ENCODE measurements around the gene ACAT2.
A peak's percentile ranks its signal among the peaks of the same experiment; 100 is the strongest.
"Not testable (repeated sequence)": the region's sequence is repeated elsewhere in the genome, so short reads cannot be mapped to it uniquely, and the experiment has no call there.

Gene ACAT2

DNA sequence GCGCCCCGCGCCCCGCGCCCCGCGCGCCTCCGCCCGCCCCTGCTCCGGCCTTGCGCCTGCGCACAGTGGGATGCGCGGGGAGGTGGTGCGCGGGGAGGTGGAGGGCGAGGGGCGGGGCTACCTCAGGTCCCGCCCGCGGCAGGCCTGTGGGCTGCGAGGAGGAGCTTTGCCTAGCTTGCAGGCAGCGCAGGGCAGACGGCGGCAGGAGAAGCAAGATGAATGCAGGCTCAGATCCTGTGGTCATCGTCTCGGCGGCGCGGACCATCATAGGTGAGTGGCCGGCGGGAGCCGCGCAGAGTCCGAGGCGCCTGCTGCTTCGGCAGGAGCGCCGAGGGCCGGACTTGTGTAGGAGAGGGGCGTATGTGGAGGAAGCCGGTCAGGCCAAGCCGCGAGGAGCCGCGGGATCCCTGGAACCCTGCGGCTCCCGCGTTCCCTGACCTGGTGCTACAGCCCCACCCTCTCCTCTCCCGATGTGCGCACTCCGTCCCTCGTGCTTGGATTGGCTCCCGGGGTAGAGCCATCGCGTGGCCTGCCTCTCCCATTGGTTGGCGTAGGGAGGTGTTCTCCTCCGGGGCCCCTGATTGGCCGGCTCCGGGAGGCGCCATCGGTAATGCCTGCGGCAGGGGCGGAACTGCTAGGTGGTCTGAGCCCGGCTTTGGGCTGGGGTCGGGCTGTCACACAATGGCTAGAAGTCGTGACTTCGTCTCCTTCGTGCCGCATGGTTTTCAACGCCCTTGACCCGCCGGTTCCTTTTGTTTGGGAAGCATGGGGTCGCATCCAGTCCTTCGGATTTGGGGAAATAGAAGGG lies at the start of gene ACAT2:
Gene ACAT2, plus strand, starts transcription at position 173 of the 808 bp plus-strand sequence. Its CDS starts 43 bp downstream, at position 216.
- DNase-seq = peak; percentile 96

DNA sequence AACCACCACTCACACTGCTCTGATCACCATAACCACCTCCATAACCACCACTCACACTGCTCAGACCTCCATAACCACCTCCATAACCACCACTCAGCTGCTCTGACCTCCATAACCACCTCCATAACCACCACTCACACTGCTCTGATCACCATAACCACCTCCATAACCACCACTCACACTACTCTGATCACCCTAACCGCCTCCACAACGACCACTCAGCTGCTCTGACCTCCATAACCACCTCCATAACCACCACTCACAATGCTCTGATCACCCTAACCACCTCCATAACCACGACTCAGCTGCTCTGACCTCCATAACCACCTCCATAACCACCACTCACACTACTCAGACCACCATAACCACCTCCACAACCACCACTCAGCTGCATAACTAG lies 49.5 kb upstream of the ACAT2 start:
- not testable (repeated sequence) for DNase-seq

DNA sequence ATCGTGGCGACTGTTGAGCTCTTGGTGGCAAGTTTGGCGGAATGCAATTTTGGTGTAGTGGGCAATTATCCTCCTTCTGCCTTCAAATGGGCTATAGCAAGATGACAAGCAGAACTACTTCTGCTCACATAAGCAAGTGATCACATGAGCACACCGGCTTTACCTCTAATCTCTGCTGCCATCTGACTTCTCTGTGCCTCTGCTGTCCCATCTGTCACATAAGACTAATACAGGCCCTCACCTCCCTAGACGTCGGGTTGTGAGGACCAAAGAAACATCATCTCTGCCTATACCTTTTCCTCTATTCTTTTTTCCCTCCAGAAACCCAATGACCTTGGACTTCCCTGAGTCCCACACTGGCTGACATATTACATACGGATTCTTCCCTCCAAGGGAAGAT lies 47.9 kb upstream of the ACAT2 start:
- DNase-seq = no peak

DNA sequence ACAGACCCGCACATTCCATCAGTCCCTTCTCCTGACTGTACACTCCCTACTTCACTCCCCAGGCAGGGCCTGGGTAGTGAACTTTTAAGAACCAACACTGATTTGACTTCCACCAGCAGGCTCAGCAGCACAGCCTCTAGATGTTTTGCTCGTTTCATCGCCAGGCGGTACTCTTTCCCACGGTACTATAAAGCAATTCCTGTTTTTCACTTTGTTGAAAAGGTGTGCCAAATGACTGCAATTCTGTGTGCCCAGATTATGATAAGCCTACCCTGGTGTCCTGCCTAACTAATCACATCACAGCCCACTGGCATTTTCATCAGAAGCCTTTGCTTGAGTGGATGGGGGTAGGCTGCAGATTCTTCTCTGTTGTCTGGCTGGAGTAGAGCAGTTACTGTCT lies 47.4 kb upstream of the ACAT2 start:
- no peak for DNase-seq

DNA sequence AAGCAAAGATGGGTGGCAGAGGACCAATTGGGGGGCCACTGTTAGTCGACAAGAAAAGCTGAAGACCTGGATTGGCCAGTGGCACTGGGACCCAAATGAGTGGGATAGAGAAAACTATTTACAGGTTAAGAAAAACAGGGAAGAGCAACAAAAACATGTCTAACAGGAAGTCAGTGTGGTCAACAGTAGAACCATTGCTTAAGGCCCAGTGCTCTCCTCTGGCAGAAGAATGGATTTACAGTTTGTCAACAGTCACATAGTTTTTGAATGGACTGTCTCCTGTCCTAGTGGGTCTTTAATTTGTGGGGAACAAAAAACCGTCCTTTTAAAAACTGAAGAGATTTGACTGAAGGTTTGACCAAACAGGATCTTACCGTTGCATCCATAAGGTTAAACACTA lies 46.7 kb upstream of the ACAT2 start:
- no peak for DNase-seq

DNA sequence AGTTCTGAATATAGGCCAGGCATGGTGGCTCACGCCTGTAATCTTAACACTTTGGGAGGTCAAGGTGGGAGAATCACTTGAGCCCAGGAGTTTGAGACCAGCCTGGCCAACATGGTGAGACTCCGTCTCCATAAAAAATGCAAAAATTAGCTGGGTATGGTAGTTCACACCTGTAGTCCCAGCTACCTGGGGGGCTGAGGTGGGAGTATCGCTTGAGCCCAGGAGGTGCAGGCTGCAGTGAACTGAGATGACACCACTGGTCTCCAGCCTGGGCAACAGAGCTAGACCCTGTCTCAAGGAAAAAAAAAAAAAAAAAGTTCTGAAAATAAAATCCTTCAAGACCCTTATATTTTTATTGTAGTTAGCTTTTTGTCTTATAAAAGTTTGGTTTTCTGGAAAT lies 46.2 kb upstream of the ACAT2 start:
- no peak for DNase-seq

DNA sequence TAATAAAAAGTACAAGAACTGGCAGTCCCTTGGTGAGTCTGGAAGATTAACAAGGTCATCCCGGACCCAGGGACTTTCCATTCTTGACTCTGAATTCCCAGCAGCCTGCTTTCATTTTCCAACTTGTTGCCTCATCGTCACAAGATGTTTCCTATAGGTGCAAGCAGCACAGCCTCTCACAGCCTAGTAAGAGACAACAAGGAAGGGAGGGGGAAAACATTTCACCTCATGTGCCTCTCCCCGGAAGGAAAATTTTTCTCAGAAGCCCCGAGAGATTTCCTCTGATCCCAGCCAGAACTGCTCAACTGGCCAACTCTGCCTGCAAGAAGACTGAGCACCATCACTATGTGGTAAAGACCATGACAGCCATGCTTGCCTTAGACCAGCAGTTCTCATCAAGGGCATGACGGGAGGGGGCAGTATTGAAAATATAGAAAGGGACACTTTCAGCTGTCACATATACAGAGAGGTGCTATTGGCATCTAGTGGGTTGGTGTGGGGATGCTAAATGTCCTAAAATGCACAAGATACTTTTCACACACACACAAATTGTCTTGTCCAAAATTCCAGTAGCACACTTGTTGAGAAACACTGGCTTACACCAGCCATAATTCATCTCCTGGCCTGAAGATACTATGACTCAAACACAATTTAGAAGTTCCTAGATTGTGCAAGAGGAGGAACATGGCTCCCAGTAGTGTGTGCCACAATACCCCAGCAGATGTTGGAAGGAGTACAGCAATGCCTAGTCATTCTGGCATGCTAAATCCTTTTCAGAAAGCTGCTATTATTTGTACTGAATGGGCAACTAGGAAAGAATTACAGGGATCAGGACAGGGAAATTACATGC lies 45.4 kb upstream of the ACAT2 start:
- peak; percentile 92 for DNase-seq

DNA sequence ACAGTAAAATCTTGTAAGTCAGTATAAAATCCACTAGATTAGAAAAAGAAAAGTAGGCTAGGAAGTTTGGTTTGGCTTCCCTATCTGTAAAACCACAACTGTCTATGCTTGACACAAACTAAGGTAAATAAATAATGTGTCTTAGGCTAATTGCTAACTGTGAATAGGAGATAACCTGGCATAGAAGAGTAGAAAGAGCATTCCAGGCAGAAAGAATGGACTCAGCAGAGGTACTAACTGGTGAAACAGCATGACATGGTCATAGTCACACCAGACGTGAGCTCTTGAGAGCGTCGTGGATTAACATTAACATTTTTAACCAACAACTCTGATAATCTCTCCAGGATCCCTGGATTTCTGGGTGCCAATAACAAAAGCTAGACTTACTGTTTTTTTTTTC lies 43.2 kb upstream of the ACAT2 start:
- DNase-seq = no peak

DNA sequence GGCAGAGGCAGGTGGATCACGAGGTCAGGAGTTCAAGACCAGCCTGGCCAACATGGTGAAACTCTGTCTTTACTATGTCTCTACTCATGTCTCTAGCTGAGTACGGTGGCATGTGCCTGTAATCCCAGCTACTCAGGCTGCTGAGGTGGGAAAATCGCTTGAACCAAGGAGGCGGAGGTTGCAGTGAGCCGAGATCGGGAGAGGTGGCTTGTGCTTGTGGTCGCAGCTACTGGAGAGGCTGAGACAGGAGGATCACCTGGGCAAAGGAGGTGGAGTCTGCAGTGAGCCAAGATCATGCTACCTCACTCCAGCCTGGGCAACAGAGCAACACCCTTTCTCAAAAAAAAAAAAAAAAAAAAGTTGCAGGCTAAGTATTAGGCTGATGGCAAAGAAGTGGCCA lies 42.6 kb upstream of the ACAT2 start:
- no peak for DNase-seq

DNA sequence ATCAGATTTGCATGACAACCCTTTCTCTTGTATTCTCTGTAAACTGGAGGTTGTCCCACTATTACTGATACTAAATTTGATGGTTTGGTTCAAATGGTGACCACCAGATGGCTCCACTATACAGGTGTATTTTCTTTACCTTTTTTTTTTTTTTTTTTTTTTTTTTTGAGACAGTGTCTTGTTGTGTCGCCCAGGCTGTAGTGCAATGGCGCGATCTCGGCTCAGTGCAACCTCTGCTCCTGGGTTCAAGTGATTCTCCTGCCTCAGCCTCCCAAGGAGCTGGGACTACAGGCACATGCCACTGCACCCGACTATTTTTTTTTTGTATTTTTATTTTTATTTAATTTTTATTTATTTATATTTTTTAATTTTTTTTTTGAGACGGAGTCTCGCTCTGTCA lies 41.1 kb upstream of the ACAT2 start:
- peak; percentile 27 for DNase-seq

DNA sequence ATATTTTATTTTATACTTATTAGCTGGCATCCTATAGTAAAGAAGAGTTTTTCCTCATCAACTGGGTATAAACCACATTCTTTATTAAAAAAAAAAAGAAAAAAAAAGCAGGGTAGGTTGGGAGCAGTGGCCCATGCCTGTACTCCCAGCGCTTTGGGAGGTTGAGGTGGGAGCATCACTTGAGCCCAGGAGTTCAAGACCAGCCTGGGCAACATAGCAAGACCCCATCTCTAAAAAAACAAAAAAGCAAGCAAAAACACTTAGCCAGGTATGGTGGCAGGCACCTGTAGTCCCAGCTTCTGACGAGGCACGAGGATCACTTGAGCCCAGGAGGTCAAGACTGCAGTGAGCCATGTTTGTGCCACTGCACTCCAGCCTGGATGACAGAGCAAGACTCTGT lies 39.9 kb upstream of the ACAT2 start:
- not testable (repeated sequence) for DNase-seq

DNA sequence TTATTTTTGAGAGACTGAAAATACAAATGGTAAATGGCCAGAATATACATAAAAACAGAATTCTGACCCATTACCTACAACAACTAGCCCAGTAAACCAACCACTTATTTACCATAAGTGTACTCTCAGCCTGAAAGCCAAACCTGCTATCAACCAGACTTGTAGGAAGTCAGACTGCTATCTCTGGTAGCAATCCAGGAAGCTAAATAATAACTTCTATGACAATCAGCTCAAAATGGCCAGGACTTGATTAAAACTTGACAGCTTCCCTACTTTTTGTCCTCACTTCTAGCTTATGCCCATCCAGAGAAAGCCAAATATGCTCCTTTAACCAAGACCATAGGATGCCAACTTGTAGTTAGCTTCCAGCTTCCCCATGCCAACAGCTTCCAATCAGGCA lies 39.2 kb upstream of the ACAT2 start:
- no peak for DNase-seq

DNA sequence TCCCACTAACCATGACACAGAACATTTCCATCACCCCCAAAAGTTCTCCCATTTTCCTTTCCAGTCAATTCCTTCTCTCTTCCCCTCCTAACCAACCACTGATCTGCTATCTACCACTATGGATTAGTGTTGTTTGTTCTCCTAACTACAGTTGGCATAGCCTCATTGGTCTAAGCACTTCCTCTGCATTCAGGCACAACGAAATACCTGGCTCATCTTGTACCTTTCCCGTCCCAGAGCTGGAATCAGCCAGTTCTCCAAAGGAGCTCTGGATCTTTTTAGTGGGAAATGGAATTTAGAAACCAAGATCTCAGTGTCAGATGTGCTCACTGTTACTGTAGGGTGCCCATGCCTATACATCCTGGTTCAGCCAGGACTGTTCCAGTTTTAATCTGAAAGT lies 38.6 kb upstream of the ACAT2 start:
- DNase-seq = no peak

DNA sequence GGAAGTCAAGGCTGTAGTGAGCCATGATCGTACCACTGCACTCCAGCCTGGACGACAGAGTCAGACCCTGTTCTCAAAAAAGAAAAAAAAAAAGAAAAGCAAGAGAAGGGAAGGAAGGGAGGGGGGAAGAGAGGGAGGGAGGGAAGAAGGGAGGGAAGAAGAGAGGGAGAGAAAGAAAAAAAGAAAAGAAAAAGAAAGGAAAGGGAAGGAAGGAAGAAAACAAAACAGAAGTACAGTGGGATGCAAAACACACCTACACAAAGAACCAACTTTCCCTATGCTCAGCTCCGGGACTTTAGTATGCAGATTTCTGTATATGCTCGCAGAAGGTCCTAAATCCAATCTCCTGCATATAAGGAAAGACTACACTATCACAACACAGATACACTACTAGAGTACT lies 37.1 kb upstream of the ACAT2 start:
- DNase-seq = no peak

DNA sequence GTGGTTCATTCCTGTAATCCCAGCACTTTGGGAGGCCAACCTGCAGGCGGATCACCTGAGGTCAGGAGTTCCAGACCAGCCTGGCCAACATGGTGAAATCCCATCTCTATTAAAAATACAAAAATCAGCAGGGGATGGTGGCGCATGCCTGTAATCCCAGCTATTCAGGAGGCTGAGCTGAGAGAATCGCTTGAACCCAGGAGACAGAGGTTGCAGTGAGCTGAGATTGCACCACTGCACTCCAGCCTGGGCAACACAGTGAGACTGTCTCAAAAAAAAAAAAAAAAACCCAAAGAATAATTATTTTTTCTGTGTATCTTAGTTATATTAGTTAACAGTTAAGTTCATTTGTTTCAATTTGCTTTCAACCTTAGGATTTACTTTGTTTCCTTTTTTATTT lies 36.6 kb upstream of the ACAT2 start:
- DNase-seq = not testable (repeated sequence)

DNA sequence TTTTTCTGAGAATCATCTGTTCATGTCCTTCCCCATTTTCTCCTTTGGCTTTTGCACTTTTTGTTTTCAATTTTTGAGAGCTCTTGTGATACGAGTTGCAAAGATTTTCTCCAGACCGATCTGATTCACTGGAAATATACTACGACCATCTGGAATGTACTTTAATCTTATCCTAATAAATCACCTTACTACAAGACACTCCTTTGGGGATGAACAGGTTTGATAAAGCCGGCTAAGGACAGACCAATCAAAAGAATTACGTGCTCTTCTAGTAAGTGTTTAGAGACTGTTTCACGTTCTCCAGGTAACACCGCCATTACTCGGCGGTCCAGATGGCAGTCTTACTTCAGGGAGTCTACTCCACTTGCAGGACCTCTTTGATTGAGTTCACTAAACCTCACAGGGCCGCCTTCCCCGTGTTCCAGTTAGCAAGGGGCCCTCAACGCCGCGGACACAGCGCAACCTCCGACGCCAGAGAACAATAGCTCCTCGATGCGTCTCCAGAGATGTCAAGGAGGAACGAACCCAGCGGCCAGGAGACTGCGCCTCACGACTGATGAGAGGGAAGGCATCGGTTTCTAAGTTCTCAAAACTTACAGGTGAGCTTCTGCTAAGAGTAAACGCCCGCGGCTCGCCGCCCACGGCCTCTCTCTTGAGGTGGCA lies 35.5 kb upstream of the ACAT2 start:
- no peak for DNase-seq

DNA sequence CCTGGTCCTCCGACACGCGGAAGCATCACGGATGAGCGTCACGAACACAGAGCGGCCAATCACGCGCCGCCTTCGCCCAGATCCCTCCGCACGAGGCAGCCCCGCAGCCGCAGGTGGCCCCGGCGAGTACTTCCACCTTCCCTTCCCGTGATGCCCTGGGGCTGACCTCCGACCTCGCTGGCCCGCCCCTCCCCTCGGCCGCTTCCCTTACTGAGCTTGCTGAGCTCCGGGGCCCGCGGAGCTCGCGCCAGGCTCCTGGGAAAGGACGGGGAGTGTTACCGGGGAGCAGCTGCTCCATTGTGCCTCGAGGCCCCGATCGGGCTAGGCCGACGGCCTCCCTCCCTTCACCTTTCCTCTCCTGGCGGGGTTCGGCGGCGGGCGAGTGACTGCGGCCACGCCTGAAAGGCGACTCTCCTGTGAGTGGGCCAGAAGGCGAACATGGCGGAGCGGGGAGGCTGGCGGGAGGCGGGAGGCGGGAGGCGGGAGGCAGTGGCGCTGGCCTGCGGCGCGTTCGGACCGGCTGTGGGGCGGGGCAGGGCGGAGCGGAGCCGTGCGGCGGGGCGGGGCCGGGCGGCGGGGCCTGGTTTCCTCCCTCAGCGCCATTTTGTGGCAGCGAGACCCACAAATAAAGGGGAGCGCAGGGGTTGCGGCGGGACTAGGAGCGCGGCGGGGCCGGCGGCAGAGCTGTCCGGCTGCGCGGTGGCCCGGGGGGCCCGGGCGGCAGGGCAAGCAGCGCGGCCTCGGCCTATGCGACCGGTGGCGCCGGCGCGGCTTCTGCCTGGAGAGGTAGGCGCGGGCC lies 34.7 kb upstream of the ACAT2 start, which contains the start of gene WTAP:
Gene WTAP, plus strand, starts transcription at position 589 of the 799 bp plus-strand sequence. CDS start 8,760 bp downstream, outside the sequence.
- DNase-seq = peak; percentile 97

DNA sequence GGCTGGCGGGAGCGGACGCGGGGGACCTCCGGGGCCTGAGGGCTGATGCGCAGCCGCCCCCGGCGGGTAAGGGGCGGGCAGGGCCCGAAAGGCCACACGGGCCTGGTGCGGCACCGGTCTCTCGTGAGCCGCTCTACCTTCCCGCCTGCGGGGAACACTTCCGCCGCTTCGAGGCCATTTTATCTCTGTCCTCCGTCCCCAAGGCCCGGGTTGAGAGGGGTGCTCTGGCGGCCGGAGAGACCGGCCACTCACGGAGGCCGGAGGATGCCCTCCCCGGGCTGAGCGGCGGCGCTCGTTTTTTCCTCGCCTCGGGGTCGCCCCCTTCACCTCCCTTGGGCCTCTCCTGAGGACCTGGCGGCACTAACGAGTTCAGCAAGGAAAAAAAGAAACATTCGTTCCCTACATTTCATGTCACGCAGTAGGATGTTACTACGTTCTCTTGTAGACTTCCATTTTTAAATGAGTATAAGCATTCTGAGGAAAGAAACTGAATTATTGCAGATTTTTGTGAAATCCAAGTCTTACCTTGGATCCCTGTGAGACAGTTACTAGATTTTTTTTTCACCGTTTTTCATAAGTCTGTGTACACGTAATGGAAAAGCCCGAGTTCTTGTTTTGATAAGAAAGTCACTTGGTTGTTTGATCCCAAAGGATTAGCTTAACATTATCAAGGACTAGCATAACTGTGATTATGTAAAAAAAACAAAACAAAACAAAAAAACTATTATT lies 34.0 kb upstream of the ACAT2 start:
- DNase-seq = no peak

DNA sequence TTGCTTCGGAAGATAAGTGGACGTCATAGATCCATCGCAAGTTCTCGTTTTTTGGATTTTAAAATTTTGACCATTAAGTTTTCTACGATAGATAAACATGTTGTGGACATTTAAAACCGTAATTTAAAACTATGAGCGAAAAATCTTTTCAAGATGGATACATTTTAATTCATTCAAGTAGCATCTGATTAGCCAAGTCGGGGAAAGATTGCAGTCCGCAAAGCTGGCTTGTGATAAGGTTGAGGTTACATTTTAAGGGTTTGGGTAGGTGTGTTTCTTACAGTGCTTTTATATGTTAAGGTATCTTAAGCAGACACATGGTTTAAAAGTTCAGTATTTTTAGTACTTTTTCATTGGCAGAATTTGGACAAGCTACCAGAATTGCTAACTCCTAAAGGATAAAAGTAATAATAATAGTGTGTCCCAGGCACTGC lies 33.3 kb upstream of the ACAT2 start:
- no peak for DNase-seq

DNA sequence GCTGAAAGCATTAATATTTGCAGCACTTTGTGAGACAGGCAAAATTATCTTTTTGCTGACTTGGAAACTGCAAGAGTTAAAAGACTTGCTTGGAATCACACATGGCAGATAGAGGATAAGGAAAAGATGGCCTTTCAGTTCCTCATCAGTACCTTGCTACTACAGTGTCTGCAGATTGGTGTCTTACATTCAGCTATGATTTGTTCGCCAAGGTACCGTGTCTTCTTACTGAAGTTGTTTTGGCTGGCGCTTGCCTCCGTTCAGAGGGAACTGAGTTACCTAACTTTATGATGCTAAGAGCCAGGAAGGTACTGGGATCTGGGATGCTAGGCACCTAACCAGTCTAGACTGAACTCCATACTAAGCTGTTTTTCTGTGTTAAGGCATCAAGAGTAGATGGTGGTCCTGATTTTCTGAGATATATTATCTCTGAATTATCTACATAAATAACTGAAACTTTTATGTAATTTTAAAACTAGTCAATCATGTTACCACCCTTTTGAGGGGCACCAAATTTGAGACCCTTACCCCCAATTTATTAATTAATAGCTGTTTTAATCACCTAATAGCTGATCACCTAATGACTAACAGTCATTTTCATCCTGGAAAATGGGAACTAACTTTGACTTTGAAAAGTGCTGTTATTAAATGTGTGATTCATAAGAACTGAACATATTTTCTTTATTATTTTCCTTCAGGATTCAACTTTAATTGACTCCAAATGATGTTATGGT lies 32.1 kb upstream of the ACAT2 start:
- DNase-seq = peak; percentile 21

DNA sequence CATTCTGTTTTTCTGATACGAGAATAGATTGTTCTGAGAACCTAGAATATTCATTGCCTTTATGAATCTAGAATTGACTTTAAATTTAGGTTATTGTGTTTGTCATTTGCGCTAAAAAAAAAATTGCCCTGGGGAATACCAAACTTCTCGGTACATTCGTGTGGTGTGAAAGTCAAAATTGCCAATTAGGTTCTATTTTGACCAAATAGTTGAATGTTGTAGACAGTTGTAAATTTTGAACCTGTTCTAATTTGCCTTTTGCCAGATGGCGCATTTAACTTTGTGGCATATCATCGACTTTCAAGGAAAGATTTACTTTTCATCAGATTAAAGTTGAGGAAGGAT lies 31.5 kb upstream of the ACAT2 start:
- no peak for DNase-seq
